Progenitor cell of endocrine pancreas (in vitro differentiated cells): ENCODE measurements around the gene WWC1. TPM values are rescaled to one million over a fixed set of nuclear protein-coding genes. Genes with fewer than 3 reads are reported as not detected.

ENCODE experiments used
- DNase-seq: peaks from one replicate; pipeline ENCODE4 v3.0.0; 2021; ENCODE audit warnings: low spot score; ENCODE audit not compliant: unreplicated experiment
- H3K27ac Mint-ChIP-seq: 2 replicates; pipeline ENCODE4 v1.8.0; 2021; ENCODE audit warnings: mild to moderate bottlenecking, moderate library complexity, mixed read lengths
- H3K27me3 Mint-ChIP-seq: 2 replicates; pipeline ENCODE4 v1.8.0; 2021; ENCODE audit warnings: mixed read lengths
- H3K36me3 Mint-ChIP-seq: 2 replicates; pipeline ENCODE4 v1.8.0; 2022; ENCODE audit warnings: mixed read lengths; ENCODE audit not compliant: insufficient read depth
- H3K4me1 Mint-ChIP-seq: 2 replicates; pipeline ENCODE4 v1.8.0; 2021; ENCODE audit warnings: low read depth, mixed read lengths
- H3K4me3 Mint-ChIP-seq: 2 replicates; pipeline ENCODE4 v1.8.0; 2021; ENCODE audit warnings: low read depth, mild to moderate bottlenecking, moderate library complexity, mixed read lengths
- H3K9me3 Mint-ChIP-seq: 2 replicates; pipeline ENCODE4 v1.8.0; 2021; ENCODE audit warnings: low read depth, mixed read lengths
- total RNA-seq: library from RNA; stranded (reverse); gene quantifications from 2 replicates; pipeline ENCODE4 v1.2.1, GENCODE V29; 2021
- TF ChIP-seq, protein P1 (sequence below): fragments of 200-600 bp; sonication (generic); IDR thresholded peaks from one replicate; pipeline ENCODE4 v1.5.0; 2021; ENCODE audit warnings: antibody characterized with exemption, mild to moderate bottlenecking; ENCODE audit not compliant: unreplicated experiment

WWC1 gene
- total RNA-seq, 1 donor from 2014 or later, result 62.3 TPM

DNA sequence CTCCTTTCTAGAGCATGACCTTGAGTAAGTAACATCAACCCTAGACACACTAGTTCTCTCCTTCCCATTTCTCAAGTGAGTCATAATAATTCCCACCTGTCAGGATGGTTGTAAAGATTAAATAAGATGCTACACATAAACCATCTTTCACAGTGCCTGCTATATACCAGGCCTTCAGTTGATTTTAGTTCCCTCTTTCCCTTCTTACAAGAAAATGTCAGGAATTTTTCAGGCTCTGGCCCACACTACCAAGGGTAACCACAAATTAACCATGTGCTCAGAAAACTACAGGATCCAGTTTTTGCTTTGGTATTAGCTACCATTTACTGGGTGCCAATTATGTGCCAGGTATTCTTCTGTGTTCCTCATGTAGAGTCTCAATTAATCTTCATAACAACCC, 152.1 kb downstream of the WWC1 start:
- Mint-ChIP-seq H3K36me3 (peaks cover 43% of the 10 kb centered on the region), H3K27ac (no peak overlapping the region), H3K4me3 (no peak overlapping the region), H3K27me3 (no peaks in the 10 kb centered on the region), H3K9me3 (no peaks in the 10 kb centered on the region), H3K4me1 (no peaks in the 10 kb centered on the region)
- TF ChIP-seq, protein P1, sequence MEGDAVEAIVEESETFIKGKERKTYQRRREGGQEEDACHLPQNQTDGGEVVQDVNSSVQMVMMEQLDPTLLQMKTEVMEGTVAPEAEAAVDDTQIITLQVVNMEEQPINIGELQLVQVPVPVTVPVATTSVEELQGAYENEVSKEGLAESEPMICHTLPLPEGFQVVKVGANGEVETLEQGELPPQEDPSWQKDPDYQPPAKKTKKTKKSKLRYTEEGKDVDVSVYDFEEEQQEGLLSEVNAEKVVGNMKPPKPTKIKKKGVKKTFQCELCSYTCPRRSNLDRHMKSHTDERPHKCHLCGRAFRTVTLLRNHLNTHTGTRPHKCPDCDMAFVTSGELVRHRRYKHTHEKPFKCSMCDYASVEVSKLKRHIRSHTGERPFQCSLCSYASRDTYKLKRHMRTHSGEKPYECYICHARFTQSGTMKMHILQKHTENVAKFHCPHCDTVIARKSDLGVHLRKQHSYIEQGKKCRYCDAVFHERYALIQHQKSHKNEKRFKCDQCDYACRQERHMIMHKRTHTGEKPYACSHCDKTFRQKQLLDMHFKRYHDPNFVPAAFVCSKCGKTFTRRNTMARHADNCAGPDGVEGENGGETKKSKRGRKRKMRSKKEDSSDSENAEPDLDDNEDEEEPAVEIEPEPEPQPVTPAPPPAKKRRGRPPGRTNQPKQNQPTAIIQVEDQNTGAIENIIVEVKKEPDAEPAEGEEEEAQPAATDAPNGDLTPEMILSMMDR, result no peak
- DNase-seq, result no peak

DNA sequence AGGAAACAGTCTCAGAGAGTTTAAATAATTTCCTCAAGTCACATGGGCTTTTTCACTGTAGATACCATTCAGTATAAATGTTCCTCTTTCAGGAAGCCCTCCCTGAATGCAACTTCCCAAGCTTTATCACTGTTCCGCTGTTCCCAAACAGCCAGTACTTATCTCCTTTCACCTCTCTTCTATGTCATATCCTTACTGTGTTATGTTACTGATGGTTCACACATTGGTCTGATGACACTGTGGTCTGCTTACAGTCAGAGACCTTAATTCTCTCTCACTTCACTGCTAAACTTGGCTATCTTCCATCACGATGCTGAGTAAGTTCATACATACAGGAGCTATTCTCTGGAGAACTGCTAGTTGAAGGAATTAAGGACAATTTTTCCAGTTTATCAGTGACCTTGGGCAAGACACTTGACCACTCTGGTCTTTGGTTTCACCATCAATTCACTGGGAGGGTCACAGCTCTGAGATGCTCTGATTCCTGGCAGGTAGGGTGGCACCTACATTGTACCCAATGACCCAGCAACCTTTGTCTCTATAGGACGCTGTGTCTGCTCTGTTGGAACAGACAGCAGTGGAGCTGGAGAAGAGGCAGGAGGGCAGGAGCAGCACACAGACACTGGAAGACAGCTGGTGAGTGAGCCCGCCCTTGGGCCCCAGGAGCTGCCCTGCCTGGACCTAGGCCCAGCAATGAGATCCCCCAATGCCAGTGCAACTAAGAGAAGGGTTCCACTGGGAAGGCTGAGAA, 152.7 kb downstream of the WWC1 start:
- Mint-ChIP-seq H3K27ac (peak overlapping the region; percentile 39), H3K9me3 (no peaks in the 10 kb centered on the region), H3K4me1 (no peaks in the 10 kb centered on the region), H3K36me3 (peaks cover 43% of the 10 kb centered on the region), H3K4me3 (no peak overlapping the region), H3K27me3 (no peaks in the 10 kb centered on the region)
- TF ChIP-seq, protein P1, result no peak
- DNase-seq, result no peak

DNA sequence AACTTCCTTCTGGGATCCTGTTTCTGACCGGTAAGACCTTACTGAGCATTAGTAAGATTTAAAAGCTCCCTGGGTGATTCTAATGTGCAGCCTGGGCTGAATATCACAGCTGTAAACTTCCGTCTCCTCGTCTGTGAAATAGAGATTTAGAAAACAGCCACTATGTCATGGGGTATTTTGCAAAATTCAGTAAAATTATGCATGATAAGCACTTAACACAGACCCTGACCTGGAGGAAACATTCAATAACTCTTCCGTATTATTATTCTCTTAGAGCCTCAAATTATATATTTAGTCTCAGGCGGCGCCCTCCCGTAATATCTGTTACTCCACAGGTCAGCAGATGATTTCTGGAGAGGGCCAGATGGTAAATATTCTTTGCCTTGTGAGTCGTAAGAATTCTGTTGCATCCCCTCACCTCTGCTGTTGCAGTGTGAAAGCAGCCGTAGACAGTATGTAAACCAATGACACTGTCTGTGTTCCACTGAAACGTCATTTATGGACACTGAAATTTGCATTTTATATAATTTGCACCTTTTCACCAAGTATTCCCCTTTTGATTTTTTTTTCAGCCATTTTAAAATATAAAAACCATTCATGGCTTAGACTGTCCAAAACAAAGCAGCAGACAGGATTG, 155.7 kb downstream of the WWC1 start:
- Mint-ChIP-seq H3K4me3 (no peak overlapping the region), H3K9me3 (no peaks in the 10 kb centered on the region), H3K27me3 (no peaks in the 10 kb centered on the region), H3K36me3 (peaks cover 35% of the 10 kb centered on the region), H3K4me1 (no peaks in the 10 kb centered on the region), H3K27ac (no peak overlapping the region)
- TF ChIP-seq, protein P1, result no peak
- DNase-seq, result no peak

DNA sequence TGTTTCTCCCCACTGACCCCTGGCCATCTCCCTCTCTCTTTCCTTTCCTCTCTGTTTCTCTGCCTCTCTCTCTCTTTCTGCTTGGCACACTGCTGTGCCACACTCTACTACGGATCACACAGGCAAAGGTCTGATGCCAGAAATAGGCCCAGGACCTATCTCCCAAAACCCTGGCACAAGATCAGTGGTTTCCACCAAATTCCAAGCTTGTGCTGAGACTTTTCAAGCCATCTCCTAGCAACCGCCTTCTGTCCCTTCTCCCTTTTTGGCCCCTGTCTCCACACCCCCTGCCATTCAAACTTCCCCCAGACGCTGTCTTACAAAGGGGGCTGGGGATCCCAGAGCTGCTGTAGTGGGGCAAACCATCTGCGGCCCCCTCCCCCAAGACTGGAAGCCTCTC, 156.4 kb downstream of the WWC1 start:
- H3K27ac Mint-ChIP-seq, result no peak overlapping the region
- no peak overlapping the region for H3K4me3 Mint-ChIP-seq
- no peaks in the 10 kb centered on the region for H3K27me3 Mint-ChIP-seq
- TF ChIP-seq, protein P1, result no peak
- no peaks in the 10 kb centered on the region for H3K4me1 Mint-ChIP-seq
- DNase-seq, result no peak
- peaks cover 37% of the 10 kb centered on the region for H3K36me3 Mint-ChIP-seq
- no peaks in the 10 kb centered on the region for H3K9me3 Mint-ChIP-seq

DNA sequence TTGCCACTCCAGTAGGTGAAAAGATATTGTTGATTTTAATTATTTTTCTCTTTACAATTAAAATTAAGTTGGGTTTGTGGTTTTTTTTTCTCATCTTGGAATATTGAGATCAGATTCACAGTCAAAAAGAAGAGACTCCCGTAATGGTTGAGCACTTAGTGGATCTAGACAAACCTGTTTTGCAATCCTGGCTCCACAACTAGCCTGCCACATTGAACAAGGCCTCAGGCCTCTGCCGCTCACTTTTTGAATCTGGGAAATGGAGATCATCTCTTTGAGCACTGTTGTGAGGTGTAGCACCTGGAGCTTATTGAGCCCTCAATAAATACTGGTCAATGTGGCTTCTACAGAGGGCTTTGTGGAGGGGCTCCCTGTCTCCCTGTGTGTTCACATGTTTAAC, 157.7 kb downstream of the WWC1 start:
- H3K27ac Mint-ChIP-seq, result no peak overlapping the region
- DNase-seq, result no peak

More for the DNA sequence above, 157.7 kb downstream of the WWC1 start:
- peaks cover 31% of the 10 kb centered on the region for H3K36me3 Mint-ChIP-seq
- H3K4me3 Mint-ChIP-seq, result no peak overlapping the region
- no peaks in the 10 kb centered on the region for H3K4me1 Mint-ChIP-seq
- H3K9me3 Mint-ChIP-seq, result no peaks in the 10 kb centered on the region
- no peaks in the 10 kb centered on the region for H3K27me3 Mint-ChIP-seq
- TF ChIP-seq, protein P1, result no peak
